NCI-H748 treated with DMSO at 0.1 percent for 48 hours (cell line): ENCODE measurements around the gene MME.

ENCODE experiments used
- DNase-seq: peaks from one replicate; lab custom pipeline; 2025; lab: John Stamatoyannopoulos, UW

Gene MME

GRCh38 chr3:155079746-155080487 is at the start of gene MME:
Gene MME, plus strand, starts transcription at chr3:155080319. Its CDS starts 3,849 bp downstream, at chr3:155084168.
- no peak for DNase-seq

DNA sequence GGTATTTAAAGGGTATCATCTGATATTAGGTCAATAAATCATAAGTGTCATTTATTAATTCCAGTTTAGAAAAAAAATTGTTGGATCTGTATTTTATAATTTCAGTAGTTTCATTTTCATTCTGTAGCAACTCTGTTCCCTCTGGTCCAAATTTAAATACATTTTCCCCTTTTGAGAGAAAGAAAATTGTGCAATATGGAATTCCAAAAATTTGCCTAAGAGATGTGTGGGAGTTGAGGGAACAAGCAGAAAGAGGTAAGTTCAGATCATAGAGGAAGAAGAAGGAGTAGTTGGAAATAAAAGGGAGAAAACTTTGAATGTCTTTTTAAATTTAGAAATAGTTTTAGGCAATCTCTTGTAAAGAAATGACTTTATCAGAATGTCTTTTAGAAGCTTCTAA is 48.9 kb upstream of the MME start:
- no peak for DNase-seq

GRCh38 chr3:155032918-155033317 is 47.2 kb upstream of the MME start:
- no peak for DNase-seq

DNA sequence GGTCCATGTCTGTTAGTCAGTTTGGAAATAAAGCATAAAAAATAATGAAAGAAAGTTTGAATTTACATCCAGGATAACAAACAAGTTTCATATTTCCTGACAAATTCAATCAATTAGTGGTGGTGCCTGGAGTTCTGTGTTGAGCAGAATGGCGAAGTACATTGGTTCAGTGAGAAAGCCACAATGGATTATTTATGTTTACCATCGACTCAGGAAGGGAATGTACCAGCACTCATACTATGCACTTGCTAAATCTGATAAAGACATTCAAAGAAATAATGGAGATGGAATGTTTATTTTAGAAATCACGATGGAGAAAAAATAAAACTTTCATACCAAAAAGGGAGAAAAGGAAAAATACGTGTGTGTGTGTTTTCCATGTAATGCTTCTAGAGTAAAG is 45.3 kb upstream of the MME start:
- DNase-seq = no peak

GRCh38 chr3:155035553-155035952 is 44.6 kb upstream of the MME start:
- no peak for DNase-seq

DNA sequence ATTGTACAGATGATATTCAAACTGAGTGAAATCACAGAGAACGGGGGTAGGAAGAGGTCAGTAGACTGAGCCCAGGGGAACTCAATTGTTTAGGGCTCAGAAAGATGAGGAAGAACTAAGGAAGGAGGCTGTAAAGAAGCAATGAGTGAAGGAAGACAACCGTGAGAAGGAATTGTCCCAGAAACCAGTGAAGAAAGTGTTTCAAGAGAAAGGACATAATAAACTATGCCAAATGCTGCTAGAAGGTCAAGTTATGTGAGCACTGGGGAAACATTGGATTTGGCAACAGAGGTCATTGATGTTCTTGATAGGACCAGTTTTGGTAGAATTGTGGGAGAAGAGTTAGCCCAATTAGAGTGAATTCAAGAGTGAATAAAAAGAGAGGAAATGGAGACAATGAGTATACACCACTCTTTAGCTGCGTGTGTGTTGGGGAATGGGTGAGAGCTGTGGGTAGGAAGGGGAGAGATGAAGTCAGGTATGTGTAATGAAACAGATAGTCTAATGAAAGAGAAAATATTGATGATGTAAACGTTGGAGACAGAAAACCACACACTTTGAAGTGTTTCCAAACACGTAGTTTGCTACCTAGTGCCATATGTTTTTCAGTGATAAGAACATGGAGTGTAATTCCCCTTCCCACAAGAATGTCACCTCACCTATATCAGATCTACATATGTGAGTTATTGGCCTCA is 42.5 kb upstream of the MME start:
- DNase-seq = no peak

- DNase-seq = no peak
These were observed 41.9 kb upstream of the MME start for GRCh38 chr3:155038203-155038554.

- no peak for DNase-seq
These were observed 33.2 kb upstream of the MME start for GRCh38 chr3:155046935-155047334.

DNA sequence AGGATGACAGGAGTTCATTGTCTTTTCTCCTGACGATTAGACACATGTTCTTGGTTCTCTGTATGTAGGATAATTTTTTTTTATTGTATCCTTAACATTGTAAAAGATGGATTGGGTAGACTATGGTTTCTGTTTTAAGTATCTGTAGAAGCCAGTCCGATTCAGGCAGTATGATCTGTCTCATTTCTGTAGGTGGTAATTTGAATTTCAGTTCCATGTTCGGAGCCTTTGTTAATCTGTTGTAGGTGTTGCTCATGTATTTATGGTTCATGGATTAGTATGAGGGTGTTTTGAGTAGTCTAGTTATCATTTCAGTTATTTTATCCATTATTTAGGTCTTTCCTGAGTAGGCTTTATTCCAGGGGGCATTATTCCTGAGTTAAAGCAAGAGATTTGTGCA is 32.4 kb upstream of the MME start:
- no peak for DNase-seq

DNA sequence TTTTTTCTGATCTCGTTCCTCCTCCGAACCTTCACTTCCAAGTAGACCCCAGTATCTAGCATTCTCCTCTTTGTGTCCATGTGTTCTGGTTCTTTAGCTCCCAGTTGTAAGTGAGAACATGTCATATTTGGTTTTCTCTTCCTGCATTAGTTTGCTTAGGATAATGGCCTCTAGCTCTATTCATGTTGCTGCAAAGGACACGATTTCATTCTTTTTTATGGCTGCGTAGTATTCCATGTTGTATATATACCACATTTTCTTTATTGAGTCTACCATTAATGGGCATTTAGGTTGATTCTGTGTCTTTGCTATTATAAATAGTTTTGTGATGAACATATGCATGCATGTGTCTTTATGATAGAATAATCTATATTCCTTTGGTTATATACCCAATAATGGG is 30.2 kb upstream of the MME start:
- no peak for DNase-seq

GRCh38 chr3:155052470-155052869 is 27.6 kb upstream of the MME start:
- DNase-seq = no peak

- DNase-seq = no peak
These were observed 26.4 kb upstream of the MME start for GRCh38 chr3:155053756-155054155.

DNA sequence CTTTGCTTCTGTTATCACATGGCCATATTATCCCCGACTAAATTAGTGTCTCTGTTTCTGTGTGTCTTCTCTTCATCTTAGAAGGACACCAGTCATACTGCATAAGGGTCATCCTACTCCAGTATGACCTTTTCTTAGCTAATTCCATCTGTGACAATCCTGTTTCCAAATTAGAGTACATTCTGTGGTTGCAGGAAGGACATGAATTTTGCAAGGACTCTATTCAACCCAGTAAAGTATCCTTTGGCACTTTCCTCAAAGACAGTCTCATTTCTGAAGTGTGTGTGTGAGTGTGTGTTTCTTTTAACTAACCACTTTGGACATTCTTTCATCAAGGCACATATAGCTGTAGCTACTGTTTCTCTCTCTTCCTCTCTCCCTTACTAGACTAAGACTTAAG is 15.2 kb upstream of the MME start:
- no peak for DNase-seq

DNA sequence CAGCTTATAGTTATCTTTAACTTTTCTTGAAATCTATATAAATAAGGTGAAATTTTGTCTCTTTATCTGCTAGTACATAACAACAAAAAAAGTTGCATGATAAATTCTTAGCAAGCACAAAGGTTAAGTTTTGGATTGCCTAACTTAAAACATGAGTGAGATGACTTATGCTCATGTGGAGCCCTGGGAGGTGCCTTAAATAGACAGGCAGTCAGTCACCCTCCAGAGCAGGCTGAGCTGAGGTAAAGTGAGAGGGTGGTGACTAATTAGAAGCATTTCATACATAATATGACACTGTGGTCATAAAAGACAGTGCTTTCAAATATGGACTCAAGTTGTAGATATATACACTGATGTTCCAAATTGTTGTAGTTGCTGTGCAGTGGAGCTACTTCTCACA is 14.6 kb upstream of the MME start:
- no peak for DNase-seq

DNA sequence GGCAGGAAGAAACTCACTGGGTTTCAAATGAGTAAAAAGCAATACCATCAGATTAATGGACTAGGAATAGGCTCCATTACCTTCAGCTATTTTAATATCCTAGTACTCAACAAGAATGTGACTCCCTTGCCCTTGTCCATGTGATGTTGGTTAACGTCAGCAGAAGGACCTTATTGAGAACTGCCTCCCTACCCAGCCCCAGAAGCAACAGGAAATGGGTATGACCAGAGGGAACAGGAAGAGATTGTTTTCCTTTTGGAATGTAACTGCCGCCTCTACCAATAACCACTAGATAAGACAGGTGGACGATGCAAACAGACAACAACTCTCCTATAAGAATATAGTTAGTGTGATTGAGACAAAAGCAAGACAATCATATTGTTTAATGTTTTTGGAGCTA is 10.4 kb upstream of the MME start:
- DNase-seq = no peak

GRCh38 chr3:155070316-155070715 is 9.8 kb upstream of the MME start:
- DNase-seq = no peak

- DNase-seq = no peak
These were observed 9.2 kb upstream of the MME start for GRCh38 chr3:155070932-155071387.

- DNase-seq = no peak
These were observed 4.9 kb upstream of the MME start for GRCh38 chr3:155075200-155075599.

GRCh38 chr3:155076888-155077287 is 3.2 kb upstream of the MME start:
- no peak for DNase-seq

GRCh38 chr3:155078711-155079467 is 1.2 kb upstream of the MME start:
- DNase-seq = no peak

DNA sequence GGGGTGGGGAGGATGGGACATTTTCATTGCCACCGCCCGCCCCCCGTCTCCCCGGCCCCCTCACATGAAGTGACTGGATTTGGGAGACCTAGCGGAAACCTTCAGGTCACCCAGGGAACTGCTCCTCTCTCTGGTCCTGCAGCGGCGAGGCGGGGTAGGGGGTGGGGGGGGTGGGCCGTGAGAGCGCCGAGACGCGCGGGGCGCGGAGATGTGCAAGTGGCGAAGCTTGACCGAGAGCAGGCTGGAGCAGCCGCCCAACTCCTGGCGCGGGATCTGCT is 712 bp upstream of the MME start:
- DNase-seq = no peak

- DNase-seq = no peak
These were observed 573 bp downstream of the MME start for GRCh38 chr3:155080692-155081091.

GRCh38 chr3:155083313-155083905 is 3.3 kb downstream of the MME start:
- no peak for DNase-seq
